H1 (cell line): ENCODE measurements around the gene TAF11L2. TPM values are rescaled to one million over a fixed set of nuclear protein-coding genes. Genes with fewer than 3 reads are reported as not detected.

Experiments
- CBX8 ChIP-seq: fragments of 300-800, 300-1000 bp; sonication (generic); IDR thresholded peaks from 2 replicates; pipeline ENCODE4 v1.7.1; 2016; ENCODE audit warnings: low read depth, low read length, borderline replicate concordance
- CHD1 ChIP-seq: IDR thresholded peaks from 2 replicates; pipeline ENCODE4 v1.6.1; 2012; ENCODE audit warnings: low read depth, low read length, improper control_type of control experiment
- CHD7 ChIP-seq: fragments of 300-600 bp; sonication (generic); IDR thresholded peaks from 2 replicates; pipeline ENCODE4 v1.7.1; 2012; ENCODE audit warnings: low read length, moderate library complexity, mild to moderate bottlenecking, inconsistent platforms; ENCODE audit not compliant: insufficient replicate concordance
- E2F6 ChIP-seq: IDR thresholded peaks from 2 replicates; pipeline ENCODE4 v1.6.1; 2012; ENCODE audit warnings: inconsistent platforms
- KDM4A ChIP-seq: IDR thresholded peaks from one replicate; pipeline ENCODE4 v1.7.1; 2012; ENCODE audit warnings: low read depth, mild to moderate bottlenecking, moderate library complexity, low read length, inconsistent platforms; ENCODE audit not compliant: severe bottlenecking
- KDM5A ChIP-seq: fragments of 200-600 bp; IDR thresholded peaks from 2 replicates; pipeline ENCODE4 v1.7.1; 2012; ENCODE audit warnings: mild to moderate bottlenecking, low read length, inconsistent platforms, mixed read lengths
- NRF1 ChIP-seq: IDR thresholded peaks from 2 replicates; pipeline ENCODE4 v1.6.1; 2011; ENCODE audit warnings: mild to moderate bottlenecking, low read depth, low read length, improper control_type of control experiment
- SUZ12 ChIP-seq: fragments of 200-600 bp; sonication (generic); IDR thresholded peaks from 2 replicates; pipeline ENCODE4 v1.6.1; 2012; ENCODE audit warnings: mild to moderate bottlenecking, inconsistent platforms, low read length, moderate library complexity, mixed read lengths
- TBP ChIP-seq: IDR thresholded peaks from 2 replicates; pipeline ENCODE4 v1.6.1; 2011; ENCODE audit warnings: low read depth, low read length, improper control_type of control experiment
- TCF12 ChIP-seq: IDR thresholded peaks from 2 replicates; pipeline ENCODE4 v1.6.1; 2011; ENCODE audit warnings: low read depth, mild to moderate bottlenecking, low read length
- YY1 ChIP-seq: IDR thresholded peaks from 2 replicates; pipeline ENCODE4 v1.6.1; 2011; ENCODE audit warnings: low read depth, mild to moderate bottlenecking, low read length
- ZNF274 ChIP-seq: IDR thresholded peaks from 2 replicates; pipeline ENCODE4 v1.7.0; 2012; ENCODE audit warnings: low read length, borderline replicate concordance; ENCODE audit errors: extremely low read depth
- polyA plus RNA-seq, 7 experiments: library from polyadenylated mRNA; depleted of rRNA in 3 of 7; stranded (reverse) in 5 of 7; unstranded in 2 of 7; fragments of >200 nt in 5 of 7; fragments of 200-250 nt in 2 of 7; gene quantifications; 1 replicate in 5 of 7; 2 replicates in 1 of 7; 4 replicates in 1 of 7; pipeline versions ENCODE4 v1.2.1 to v1.2.3, GENCODE V29; 2011 to 2013; ENCODE audit warnings: missing spikeins in 2 of 7, mixed read lengths in 2 of 7
- total RNA-seq: library from RNA; stranded (reverse); fragmentation: NEBNext Ultra II Directional; extraction: Animal tissue kit (Norgen Biotek cat#: 25700); gene quantifications from 2 replicates; pipeline ENCODE4 v1.2.1, GENCODE V29; 2021

The TAF11L2 gene
- total and polyA plus RNA-seq, 2 of the 8 experiments (the other 6 are each of a cell fraction or from before 2014, with no cell fraction given): not detected

- no peak for TF ChIP-seq CHD7
- TF ChIP-seq NRF1: no peak
- no peak for TF ChIP-seq TBP
- TF ChIP-seq TCF12: no peak
- TF ChIP-seq YY1: no peak
- no peak for TF ChIP-seq KDM4A
- no peak for TF ChIP-seq ZNF274
- TF ChIP-seq CHD1: no peak
- no peak for TF ChIP-seq KDM5A
- no peak for TF ChIP-seq CBX8
- TF ChIP-seq E2F6: no peak
- no peak for TF ChIP-seq SUZ12
These were observed 28.0 kb upstream of the TAF11L2 start (continued) for GRCh38 chr5:17470064-17470463.
